H9 (cell line): ENCODE results near the gene BARX1. TPM values are rescaled to one million over a fixed set of nuclear protein-coding genes. Genes with fewer than 3 reads are reported as not detected.

Experiments
- DNase-seq: peaks from one replicate; pipeline ENCODE4 v3.0.0-alpha.2; 2017
- H2AFZ ChIP-seq: one replicate; pipeline ENCODE4 v1.6.1; 2013; ENCODE audit warnings: mild to moderate bottlenecking, low read length, control low read depth, moderate library complexity
- H2AK5ac ChIP-seq: 2 replicates; pipeline ENCODE4 v1.6.1; 2013; ENCODE audit warnings: low read length, control low read depth, mixed read lengths; ENCODE audit not compliant: insufficient read length
- H2BK120ac ChIP-seq: one replicate; pipeline ENCODE4 v1.6.1; 2013; ENCODE audit warnings: low read depth, mild to moderate bottlenecking, low read length, control low read depth, inconsistent platforms; ENCODE audit not compliant: poor library complexity, severe bottlenecking
- H2BK12ac ChIP-seq: 2 replicates; pipeline ENCODE4 v1.6.1; 2013; ENCODE audit warnings: low read length, control low read depth, mixed read lengths, low read depth; ENCODE audit not compliant: insufficient read length
- H2BK15ac ChIP-seq: 2 replicates; pipeline ENCODE4 v1.6.1; 2013; ENCODE audit warnings: low read depth, low read length, control low read depth
- H2BK20ac ChIP-seq: one replicate; pipeline ENCODE4 v1.6.1; 2013; ENCODE audit warnings: low read depth, mild to moderate bottlenecking, low read length, control low read depth, inconsistent platforms; ENCODE audit not compliant: poor library complexity, severe bottlenecking
- H2BK5ac ChIP-seq: 2 replicates; pipeline ENCODE4 v1.6.1; 2013; ENCODE audit warnings: low read length, control low read depth, mixed read lengths; ENCODE audit not compliant: insufficient read length
- H3K14ac ChIP-seq: 2 replicates; pipeline ENCODE4 v1.6.1; 2013; ENCODE audit warnings: low read length, control low read depth; ENCODE audit not compliant: insufficient read depth
- H3K18ac ChIP-seq: 2 replicates; pipeline ENCODE4 v1.6.1; 2013; ENCODE audit warnings: low read depth, mild to moderate bottlenecking, mixed read lengths, low read length, control low read depth; ENCODE audit not compliant: insufficient read length
- H3K23ac ChIP-seq: 2 replicates; pipeline ENCODE4 v1.6.1; 2013; ENCODE audit warnings: low read length, control low read depth, mixed read lengths, low read depth; ENCODE audit not compliant: insufficient read length
- H3K23me2 ChIP-seq: 2 replicates; pipeline ENCODE4 v1.6.1; 2013; ENCODE audit warnings: low read depth, mild to moderate bottlenecking, mixed read lengths, low read length, control low read depth; ENCODE audit not compliant: insufficient read length, poor library complexity, severe bottlenecking
- H3K27ac ChIP-seq: 2 replicates; pipeline ENCODE4 v1.5.1; 2013; ENCODE audit warnings: low read length, control low read depth, mixed read lengths, low read depth; ENCODE audit not compliant: insufficient read length
- H3K27me3 ChIP-seq: 2 replicates; pipeline ENCODE4 v1.6.1; 2013; ENCODE audit warnings: low read length, control low read depth, inconsistent platforms; ENCODE audit not compliant: insufficient read depth
- H3K4ac ChIP-seq: 2 replicates; pipeline ENCODE4 v1.6.1; 2013; ENCODE audit warnings: low read depth, mild to moderate bottlenecking, control low read depth, inconsistent platforms, low read length, moderate library complexity
- H3K4me1 ChIP-seq: 2 replicates; pipeline ENCODE4 v1.6.1; 2013; ENCODE audit warnings: low read length, control low read depth, inconsistent platforms; ENCODE audit not compliant: insufficient read depth
- H3K4me2 ChIP-seq: 2 replicates; pipeline ENCODE4 v1.6.1; 2013; ENCODE audit warnings: low read length, control low read depth, mixed read lengths; ENCODE audit not compliant: insufficient read length, insufficient read depth
- H3K56ac ChIP-seq: 2 replicates; pipeline ENCODE4 v1.6.1; 2013; ENCODE audit warnings: low read depth, mild to moderate bottlenecking, mixed read lengths, low read length, control low read depth; ENCODE audit not compliant: insufficient read length
- H3K79me1 ChIP-seq: 2 replicates; pipeline ENCODE4 v1.6.1; 2013; ENCODE audit warnings: low read depth, mild to moderate bottlenecking, moderate library complexity, low read length, control low read depth, inconsistent platforms; ENCODE audit not compliant: insufficient read depth, poor library complexity, severe bottlenecking
- H3K79me2 ChIP-seq: 2 replicates; pipeline ENCODE4 v1.6.1; 2013; ENCODE audit warnings: low read length, control low read depth, inconsistent platforms; ENCODE audit not compliant: insufficient read depth
- H3K9ac ChIP-seq: 2 replicates; pipeline ENCODE4 v1.6.1; 2013; ENCODE audit warnings: low read length, control low read depth, mixed read lengths; ENCODE audit not compliant: insufficient read length; ENCODE audit errors: extremely low read depth
- H3K9me3 ChIP-seq: one replicate; pipeline ENCODE4 v1.6.1; 2013; ENCODE audit warnings: low read depth, low read length, inconsistent platforms; ENCODE audit not compliant: control insufficient read depth
- H3T11ph ChIP-seq: one replicate; pipeline ENCODE4 v1.6.1; 2013; ENCODE audit warnings: mild to moderate bottlenecking, low read length, control low read depth, inconsistent platforms
- H4K20me1 ChIP-seq: one replicate; pipeline ENCODE4 v1.6.1; 2013; ENCODE audit not compliant: control insufficient read depth, insufficient read length, insufficient read depth
- H4K5ac ChIP-seq: 2 replicates; pipeline ENCODE4 v1.6.1; 2013; ENCODE audit warnings: low read depth, mild to moderate bottlenecking, mixed read lengths, low read length, control low read depth; ENCODE audit not compliant: insufficient read length
- H4K8ac ChIP-seq: replicated peaks from 2 replicates; pipeline ENCODE4 v1.6.1; 2013; ENCODE audit warnings: low read length, control low read depth, mixed read lengths, low read depth; ENCODE audit not compliant: insufficient read length
- H4K91ac ChIP-seq: 2 replicates; pipeline ENCODE4 v1.6.1; 2013; ENCODE audit warnings: low read depth, mild to moderate bottlenecking, moderate library complexity, mixed read lengths, low read length, control low read depth; ENCODE audit not compliant: insufficient read length
- H3K27ac Mint-ChIP-seq, 3 experiments: 2 replicates in 2 of 3; 3 replicates in 1 of 3; pipeline ENCODE4 v1.8.0; 2020 to 2021; ENCODE audit warnings: mixed read lengths in 3 of 3, mild to moderate bottlenecking in 1 of 3, moderate library complexity in 1 of 3
- H3K27me3 Mint-ChIP-seq: 2 replicates; pipeline ENCODE4 v1.8.0; 2021; ENCODE audit warnings: low read depth, mild to moderate bottlenecking, moderate library complexity, mixed read lengths
- H3K36me3 Mint-ChIP-seq, 3 experiments: 2 replicates in 2 of 3; 3 replicates in 1 of 3; pipeline ENCODE4 v1.8.0; 2020 to 2021; ENCODE audit warnings: low read depth in 3 of 3, mixed read lengths in 3 of 3; ENCODE audit not compliant: insufficient read depth in 1 of 3
- H3K4me1 Mint-ChIP-seq, 2 experiments: 2 replicates each; pipeline ENCODE4 v1.8.0; 2020; ENCODE audit warnings: mixed read lengths in 2 of 2
- H3K4me3 Mint-ChIP-seq, 2 experiments: 2 replicates in 1 of 2; 3 replicates in 1 of 2; pipeline ENCODE4 v1.8.0; 2020 to 2021; ENCODE audit warnings: mild to moderate bottlenecking in 2 of 2, mixed read lengths in 2 of 2, moderate library complexity in 1 of 2
- H3K9me3 Mint-ChIP-seq, 2 experiments: 2 replicates in 1 of 2; 3 replicates in 1 of 2; pipeline ENCODE4 v1.8.0; 2020; ENCODE audit warnings: mild to moderate bottlenecking in 2 of 2, mixed read lengths in 2 of 2, moderate library complexity in 1 of 2
- CTCF ChIP-seq: fragments of 200-600 bp; sonication (generic); conservative IDR thresholded peaks from 3 replicates; pipeline ENCODE4 v1.8.0; 2021; ENCODE audit warnings: antibody characterized with exemption, mild to moderate bottlenecking
- WGBS: extraction: QIAGEN DNeasy Blood & Tissue Kit; methylation state at CpG from one replicate; pipeline ENCODE4 v1.1.7; 2013; ENCODE audit warnings: missing lambda C conversion rate, low lambda C conversion rate, mixed read lengths; ENCODE audit not compliant: insufficient read length; ENCODE audit errors: extremely low coverage; 5-methylcytosine and 5-hydroxymethylcytosine counted together
- total RNA-seq: library from RNA; stranded (reverse); gene quantifications from 2 replicates; pipeline ENCODE4 v1.2.1, GENCODE V29; 2021

Gene BARX1
- total RNA-seq, 1 experiment from 2014 or later, result 1.2 TPM

- H3K14ac ChIP-seq, result peak overlapping the region; percentile 54; the same call in 1 of the 2 replicates
- no peak overlapping the region for H3K18ac ChIP-seq
- no peaks in the 10 kb centered on the region for H3K27me3 ChIP-seq
- peak; percentile 44 for DNase-seq
- H2BK5ac ChIP-seq, result no peak overlapping the region
- Mint-ChIP-seq H3K9me3 (peaks cover 25 to 29% of the 10 kb centered on the region in 2 experiments), H3K4me3 (no peak overlapping the region), H3K27ac (no peak overlapping the region), H3K4me1 (0 out of 4 replicates have a peak, but pooled peaks cover 0 to 2% of the 10 kb centered on the region in 2 experiments), H3K27me3 (peaks cover 14% of the 10 kb centered on the region; the same call in 1 of the 2 replicates), H3K36me3 (peaks cover 8 to 9% (median 8%) of the 10 kb centered on the region in 3 experiments; a peak in 5 of 7 replicates)
- no peaks in the 10 kb centered on the region for H3K9me3 ChIP-seq
- H3K27ac ChIP-seq, result no peak overlapping the region
- TF ChIP-seq CTCF, result no peak
- H3K56ac ChIP-seq, result no peak overlapping the region
- no peaks in the 10 kb centered on the region for H3K79me1 ChIP-seq
- no peak overlapping the region for H4K5ac ChIP-seq
- peak overlapping the region; percentile 60 for H4K8ac ChIP-seq
- no peak overlapping the region for H2AFZ ChIP-seq
- H2BK12ac ChIP-seq, result no peak overlapping the region
- H3K79me2 ChIP-seq, result no peaks in the 10 kb centered on the region
- H2BK120ac ChIP-seq, result no peak overlapping the region
- no peaks in the 10 kb centered on the region for H3K23me2 ChIP-seq
- no peak overlapping the region for H2AK5ac ChIP-seq
- H3T11ph ChIP-seq, result no peak overlapping the region
- H4K20me1 ChIP-seq, result no peaks in the 10 kb centered on the region
- no peak overlapping the region for H3K9ac ChIP-seq
- H3K23ac ChIP-seq, result no peak overlapping the region
- H3K4ac ChIP-seq, result no peak overlapping the region
- no peak overlapping the region for H3K4me2 ChIP-seq
- H4K91ac ChIP-seq, result no peak overlapping the region
- H3K4me1 ChIP-seq, result no peaks in the 10 kb centered on the region
- H2BK15ac ChIP-seq, result no peak overlapping the region
- H2BK20ac ChIP-seq, result no peak overlapping the region
- WGBS, result no CpG with 5 or more reads among the region's 25 CpGs
Measured at GRCh38 chr9:93968451-93969327, 13.5 kb upstream of the BARX1 start.
